Measurements from ENCODE around the gene QSER1.

DNA sequence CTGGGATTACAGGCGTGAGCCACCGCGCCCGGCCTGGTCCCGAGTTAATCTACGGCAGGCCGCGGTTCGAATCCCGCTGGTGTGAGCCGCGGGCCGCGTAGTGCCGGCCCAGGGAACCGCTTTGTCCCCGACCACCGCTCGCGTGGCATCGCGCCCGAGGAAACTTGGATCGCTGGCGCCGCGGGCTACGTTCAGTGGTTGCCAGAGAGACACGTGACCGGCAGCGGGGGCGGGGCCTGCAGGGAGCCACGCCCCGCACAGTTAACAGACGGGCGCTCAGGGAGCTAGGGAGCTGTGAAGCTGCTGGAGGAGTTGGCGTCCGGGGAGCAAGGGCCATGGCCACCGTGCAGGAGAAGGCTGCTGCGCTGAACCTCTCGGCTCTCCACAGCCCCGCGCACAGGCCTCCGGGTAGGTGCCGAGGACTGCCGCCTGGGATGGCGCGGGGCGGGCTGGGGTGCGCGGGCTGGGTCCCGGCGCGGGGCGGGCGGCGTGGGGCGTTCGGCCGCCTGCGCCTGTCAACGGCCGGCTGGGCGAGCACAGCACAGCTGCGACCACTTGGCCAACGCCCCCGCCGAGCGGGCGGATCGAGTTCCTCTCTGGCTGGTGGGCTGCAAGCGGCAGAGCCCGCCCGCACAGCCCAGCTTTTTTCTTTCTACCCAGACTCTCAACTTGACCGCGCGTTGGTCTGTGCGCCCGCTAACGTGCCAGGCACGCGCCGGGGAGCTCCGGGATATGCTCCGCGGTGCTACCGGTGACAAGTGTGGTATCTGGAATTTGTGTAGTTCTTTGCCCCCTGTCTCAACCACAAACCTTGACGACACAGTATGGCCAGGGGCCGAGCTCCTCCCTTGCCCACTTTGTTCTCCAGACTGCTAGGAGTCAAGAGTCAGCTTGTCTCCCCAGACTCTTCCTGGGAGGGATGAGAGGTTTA, 123.3 kb downstream of the QSER1 start, which contains the start of gene DEPDC7:
- TF ChIP-seq GATA3 (IDR thresholded peaks at IDR 0.05; ENCODE audit: low read depth, low read length) (no peak), GATA2 (IDR thresholded peaks at IDR 0.05; ENCODE audit: low read depth, low read length) (no peak)
